ENCODE data around the gene RIPK4.
"Not testable (repeated sequence)": the region's sequence is repeated elsewhere in the genome, so short reads cannot be mapped to it uniquely, and the experiment has no call there.

RIPK4 gene

GRCh38 chr21:41733951-41734689 is 32.7 kb downstream of the RIPK4 start:
- no peak for DNase-seq

GRCh38 chr21:41731081-41731480 is 35.8 kb downstream of the RIPK4 start:
- no peak for DNase-seq

GRCh38 chr21:41730367-41730765 is 36.5 kb downstream of the RIPK4 start:
- no peak for DNase-seq

GRCh38 chr21:41729701-41730366 is 37.0 kb downstream of the RIPK4 start:
- no peak for DNase-seq

GRCh38 chr21:41727784-41728763 is 38.8 kb downstream of the RIPK4 start:
- DNase-seq: no peak

- no peak for DNase-seq
Measured at GRCh38 chr21:41726970-41727783, 39.7 kb downstream of the RIPK4 start.

- DNase-seq: no peak
Measured at GRCh38 chr21:41726630-41726969, 40.3 kb downstream of the RIPK4 start.

- no peak for DNase-seq
Measured at GRCh38 chr21:41726058-41726558, 40.7 kb downstream of the RIPK4 start.

- DNase-seq: no peak
Measured at GRCh38 chr21:41725421-41726031, 41.3 kb downstream of the RIPK4 start.

GRCh38 chr21:41723835-41724234 is 43.0 kb downstream of the RIPK4 start:
- not testable (repeated sequence) for DNase-seq

- no peak for DNase-seq
Measured at GRCh38 chr21:41722052-41723018, 44.5 kb downstream of the RIPK4 start.

- DNase-seq: no peak
Measured at GRCh38 chr21:41720250-41720649, 46.6 kb downstream of the RIPK4 start.

- no peak for DNase-seq
Measured at GRCh38 chr21:41719691-41720090, 47.2 kb downstream of the RIPK4 start.

GRCh38 chr21:41717573-41718330 is 49.1 kb downstream of the RIPK4 start:
- no peak for DNase-seq

GRCh38 chr21:41716751-41717150 is 50.1 kb downstream of the RIPK4 start:
- no peak for DNase-seq

GRCh38 chr21:41715649-41716281 is 51.1 kb downstream of the RIPK4 start:
- DNase-seq: no peak

- DNase-seq: not testable (repeated sequence)
Measured at GRCh38 chr21:41714299-41714865, 52.5 kb downstream of the RIPK4 start.

- no peak for DNase-seq
Measured at GRCh38 chr21:41713495-41714281, 53.2 kb downstream of the RIPK4 start.

Measured in T-helper 1 cell (primary cell).